Sigmoid colon (tissue), 7 donors: ENCODE results near the gene ARF5. TPM values are rescaled to one million over a fixed set of nuclear protein-coding genes. Genes with fewer than 3 reads are reported as not detected.

Source experiments
- DNase-seq: peaks from one replicate; pipeline ENCODE4 v3.0.0-alpha.2; 2019
- H3K27ac ChIP-seq, 4 donors: fragments of 200-600 bp; sonication (generic); one replicate each; pipeline ENCODE4 v1.5.1; 2016 to 2019; ENCODE audit warnings: mild to moderate bottlenecking in 1 of 4
- H3K27me3 ChIP-seq, 3 donors: fragments of 200-600 bp; sonication (generic); one replicate each; pipeline ENCODE4 v1.5.1; 2019; ENCODE audit warnings: mild to moderate bottlenecking in 1 of 3
- H3K36me3 ChIP-seq, 4 donors: fragments of 200-600 bp; sonication (generic); one replicate each; pipeline ENCODE4 v1.5.1; 2016 to 2019
- H3K4me1 ChIP-seq, 4 donors: fragments of 200-600 bp; sonication (generic); one replicate each; pipeline ENCODE4 v1.5.1; 2017 to 2019
- H3K4me3 ChIP-seq, 4 donors: fragments of 200-600 bp; sonication (generic); one replicate each; pipeline ENCODE4 v1.5.1; 2017 to 2019; ENCODE audit warnings: mild to moderate bottlenecking in 2 of 4, moderate library complexity in 1 of 4
- H3K9me3 ChIP-seq, 4 donors: fragments of 200-600 bp in 3 of 4; sonication (generic) in 3 of 4; one replicate each; pipeline versions ENCODE4 v1.5.1 to v1.6.1; 2013 to 2019
- EP300 ChIP-seq, 4 donors: sonication (generic); formaldehyde crosslinking; IDR thresholded peaks; one replicate each; pipeline ENCODE4 v1.6.1; 2017; ENCODE audit warnings: antibody characterized with exemption in 4 of 4
- POLR2A ChIP-seq, 2 donors: fragments of 450-650 bp; IDR thresholded peaks; one replicate each; pipeline ENCODE4 v1.6.1; 2016; ENCODE audit warnings: antibody characterized with exemption in 2 of 2, mild to moderate bottlenecking in 2 of 2, moderate library complexity in 2 of 2
- POLR2AphosphoS5 ChIP-seq, 4 donors: sonication (generic); formaldehyde crosslinking; IDR thresholded peaks; one replicate each; pipeline ENCODE4 v1.6.1; 2017; ENCODE audit warnings: antibody characterized with exemption in 4 of 4
- WGBS, 2 donors: extraction: QIAGEN DNeasy Blood & Tissue Kit; methylation state at CpG; one replicate each; pipeline ENCODE4 v1.1.7; 2013; 5-methylcytosine and 5-hydroxymethylcytosine counted together
- intact Hi-C: fragments of 100-400 bp; cut with DNase I; formaldehyde crosslinking; loops from one replicate; pipeline ENCODE4 v1.15.1; 2023
- polyA plus RNA-seq, 3 donors: library from polyadenylated mRNA; stranded (reverse); fragments of 200-250 nt; gene quantifications; one replicate each; pipeline ENCODE4 v1.2.3, GENCODE V29; 2013
- total RNA-seq, 4 donors: library from RNA; depleted of rRNA; stranded (reverse); fragments of >200 nt; gene quantifications; one replicate each; pipeline ENCODE4 v1.1.0, GENCODE V29; 2016
- TF ChIP-seq, protein P1 (sequence below), 4 experiments: fragments of 450-650 bp in 3 of 4; fragments of 200-600 bp in 1 of 4; IDR thresholded peaks; one replicate each; pipeline ENCODE4 v1.5.1; 2016 to 2019; ENCODE audit warnings: antibody characterized with exemption in 4 of 4, mild to moderate bottlenecking in 3 of 4, moderate library complexity in 2 of 4
- donor health status: healthy with polysubstance abuse.
- donor health status: Bipolar disorder and iron deficiency.
- donor health status: healthy.

Gene ARF5
- total and polyA plus RNA-seq, 7 donors: 86.4 to 282 (median 156) TPM

DNA sequence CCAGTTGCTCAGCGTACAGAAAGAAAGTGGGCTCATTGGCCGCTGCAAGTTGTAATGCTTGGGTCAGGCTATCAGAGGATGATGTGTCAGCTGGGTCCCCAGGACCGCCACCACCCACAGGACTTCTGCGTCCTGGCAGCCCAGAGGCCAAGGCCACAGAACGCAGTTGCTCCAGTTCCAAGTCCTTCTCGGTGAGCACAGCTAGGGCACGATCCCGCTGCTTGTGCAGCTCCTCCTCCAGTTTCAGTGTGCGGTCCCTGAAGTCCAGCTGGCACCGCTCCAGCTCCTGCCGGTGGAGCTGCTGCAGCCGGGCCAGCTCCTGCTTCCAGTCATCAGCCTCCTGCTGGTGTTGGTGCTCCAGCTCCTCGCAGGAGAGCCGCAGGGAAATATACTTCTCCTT is 5.8 kb upstream of the ARF5 start:
- no peaks in the 10 kb centered on the region for H3K27me3 ChIP-seq
- H3K9me3 ChIP-seq: no peaks in the 10 kb centered on the region
- no peak overlapping the region for H3K27ac ChIP-seq
- TF ChIP-seq POLR2AphosphoS5 (IDR thresholded peaks at IDR 0.05) (no peak), EP300 (IDR thresholded peaks at IDR 0.05) (no peak), POLR2A (IDR thresholded peaks at IDR 0.05) (no peak)
- TF ChIP-seq, protein P1, sequence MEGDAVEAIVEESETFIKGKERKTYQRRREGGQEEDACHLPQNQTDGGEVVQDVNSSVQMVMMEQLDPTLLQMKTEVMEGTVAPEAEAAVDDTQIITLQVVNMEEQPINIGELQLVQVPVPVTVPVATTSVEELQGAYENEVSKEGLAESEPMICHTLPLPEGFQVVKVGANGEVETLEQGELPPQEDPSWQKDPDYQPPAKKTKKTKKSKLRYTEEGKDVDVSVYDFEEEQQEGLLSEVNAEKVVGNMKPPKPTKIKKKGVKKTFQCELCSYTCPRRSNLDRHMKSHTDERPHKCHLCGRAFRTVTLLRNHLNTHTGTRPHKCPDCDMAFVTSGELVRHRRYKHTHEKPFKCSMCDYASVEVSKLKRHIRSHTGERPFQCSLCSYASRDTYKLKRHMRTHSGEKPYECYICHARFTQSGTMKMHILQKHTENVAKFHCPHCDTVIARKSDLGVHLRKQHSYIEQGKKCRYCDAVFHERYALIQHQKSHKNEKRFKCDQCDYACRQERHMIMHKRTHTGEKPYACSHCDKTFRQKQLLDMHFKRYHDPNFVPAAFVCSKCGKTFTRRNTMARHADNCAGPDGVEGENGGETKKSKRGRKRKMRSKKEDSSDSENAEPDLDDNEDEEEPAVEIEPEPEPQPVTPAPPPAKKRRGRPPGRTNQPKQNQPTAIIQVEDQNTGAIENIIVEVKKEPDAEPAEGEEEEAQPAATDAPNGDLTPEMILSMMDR (IDR thresholded peaks at IDR 0.05): no peak
- DNase-seq: peak; percentile 86
- intact Hi-C loops: loop anchor here (10.0 kb wide), 1 partner anchor 452 kb away; the partner anchor contains the start of gene LRRC4
- H3K36me3 ChIP-seq: peaks cover 12 to 35% (median 25%) of the 10 kb centered on the region in 4 donors
- no peak overlapping the region for H3K4me3 ChIP-seq
- 88 to 90% methylated on average over 14 of the region's 14 CpGs for WGBS, 2 donors
- H3K4me1 ChIP-seq: peaks cover 0 to 75% (median 68%) of the 10 kb centered on the region in 4 donors

DNA sequence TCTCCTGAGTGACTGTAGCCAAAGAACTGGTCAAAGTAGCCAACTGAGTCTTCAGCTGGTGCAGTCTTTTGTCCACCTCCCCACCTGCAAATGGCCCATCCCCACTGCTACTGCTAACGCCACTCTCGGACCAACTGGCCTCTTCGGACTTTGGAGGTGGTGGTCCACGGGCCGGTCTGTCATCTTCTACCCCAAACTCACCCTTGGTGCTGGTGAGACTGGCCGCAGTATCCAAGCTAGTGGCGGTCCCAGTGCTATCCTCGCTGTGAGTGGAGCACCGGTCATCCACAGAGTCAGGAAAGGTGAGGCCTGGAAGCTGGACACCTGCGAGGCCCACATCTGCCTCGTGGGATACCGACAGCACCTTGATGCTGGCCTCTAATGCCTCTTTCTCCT is 3.6 kb upstream of the ARF5 start:
- H3K4me3 ChIP-seq: peak overlapping the region; percentile 83 to 91 (median 85)
- TF ChIP-seq POLR2AphosphoS5 (IDR thresholded peaks at IDR 0.05) (no peak), POLR2A (IDR thresholded peaks at IDR 0.05) (no peak), EP300 (IDR thresholded peaks at IDR 0.05) (no peak)
- TF ChIP-seq, protein P1 (IDR thresholded peaks at IDR 0.05): no peak
- intact Hi-C loops: loop anchor here (2.0 to 10.0 kb wide), 4 partner anchors 192 to 823 kb away; partner anchors contain the start of genes IMPDH1, LRRC4 and ZNF800
- DNase-seq: no peak
- WGBS, 2 donors: 21 to 35% methylated on average over 12 of the region's 12 CpGs
- no peaks in the 10 kb centered on the region for H3K27me3 ChIP-seq
- H3K36me3 ChIP-seq: peaks cover 12 to 35% (median 25%) of the 10 kb centered on the region in 4 donors
- H3K9me3 ChIP-seq: no peaks in the 10 kb centered on the region
- H3K4me1 ChIP-seq: peaks cover 0 to 72% (median 67%) of the 10 kb centered on the region in 4 donors
- peak overlapping the region; percentile 88 to 96 (median 92) for H3K27ac ChIP-seq

DNA sequence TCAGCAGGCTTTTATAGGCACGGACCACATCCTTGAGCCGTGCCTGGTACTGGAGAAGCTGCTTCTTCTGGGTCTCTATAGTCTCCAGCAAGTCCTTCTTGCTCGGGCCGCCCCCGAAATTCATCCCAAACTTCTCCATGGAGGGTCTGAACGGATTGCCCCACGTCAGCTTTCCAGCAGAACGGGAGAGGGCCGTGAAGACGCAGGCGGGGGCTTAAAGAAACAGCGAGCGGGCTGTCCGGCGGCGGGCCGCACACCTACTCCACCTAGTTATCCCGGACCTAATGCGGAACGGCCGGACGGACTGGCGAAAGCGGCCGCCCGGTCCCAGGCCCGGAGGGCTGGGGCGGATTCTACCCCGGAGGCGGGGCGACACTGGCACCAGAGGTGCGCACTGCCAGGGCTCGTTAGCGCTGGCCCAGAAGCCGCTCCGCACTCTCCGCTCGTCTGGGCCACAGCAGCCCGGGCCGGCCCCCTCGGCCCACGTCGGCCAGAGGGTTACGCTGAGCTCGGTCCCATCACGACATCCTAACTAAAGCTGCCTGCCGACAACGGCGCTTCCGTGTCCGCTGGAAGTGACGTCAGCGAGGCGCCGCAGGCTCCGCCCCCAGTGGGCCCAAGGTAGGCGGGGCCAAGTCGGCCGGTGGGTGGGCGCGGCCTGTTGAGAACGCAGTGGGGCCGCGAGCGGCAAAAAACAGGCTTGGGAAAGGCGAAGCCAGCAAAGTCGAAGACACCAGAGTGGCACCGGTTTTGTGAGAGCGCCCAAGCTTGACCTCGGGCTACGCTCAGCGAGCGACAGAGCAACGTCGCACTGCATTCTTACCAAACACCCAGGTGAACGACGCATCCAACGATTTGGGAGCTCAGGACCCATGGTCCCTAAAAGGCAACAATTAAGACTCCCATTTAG is 2.9 kb upstream of the ARF5 start, which contains the start of gene GCC1:
Gene GCC1 (minus strand): TSS at position 553 of the 910 bp plus-strand sequence. CDS start 414 bp downstream, at position 139.
- 2 to 4% methylated on average over 78 of the region's 78 CpGs for WGBS, 2 donors
- H3K27ac ChIP-seq: peak within 1 kb of the TSS; percentile 88 to 96 (median 92)
- peak within 1 kb of the TSS; percentile 83 to 91 (median 85) for H3K4me3 ChIP-seq
- TF ChIP-seq POLR2A (IDR thresholded peaks at IDR 0.05) (peak; percentile 81 to 82), POLR2AphosphoS5 (IDR thresholded peaks at IDR 0.05) (peak; percentile 95 to 97 (median 96)), EP300 (IDR thresholded peaks at IDR 0.05) (peak in 1 of 4 donors; percentile 28)
- TF ChIP-seq, protein P1 (IDR thresholded peaks at IDR 0.05): no peak
- peak; percentile 96 for DNase-seq
- no peaks in the 10 kb centered on the region for H3K9me3 ChIP-seq
- intact Hi-C loops: loop anchor here (2.0 to 10.0 kb wide), 4 partner anchors 192 to 822 kb away; partner anchors contain the start of genes IMPDH1, LRRC4 and ZNF800
- peaks cover 0 to 76% (median 67%) of the 10 kb centered on the region in 4 donors for H3K4me1 ChIP-seq
- peaks cover 12 to 35% (median 23%) of the 10 kb centered on the region in 4 donors for H3K36me3 ChIP-seq
- H3K27me3 ChIP-seq: no peaks in the 10 kb centered on the region

DNA sequence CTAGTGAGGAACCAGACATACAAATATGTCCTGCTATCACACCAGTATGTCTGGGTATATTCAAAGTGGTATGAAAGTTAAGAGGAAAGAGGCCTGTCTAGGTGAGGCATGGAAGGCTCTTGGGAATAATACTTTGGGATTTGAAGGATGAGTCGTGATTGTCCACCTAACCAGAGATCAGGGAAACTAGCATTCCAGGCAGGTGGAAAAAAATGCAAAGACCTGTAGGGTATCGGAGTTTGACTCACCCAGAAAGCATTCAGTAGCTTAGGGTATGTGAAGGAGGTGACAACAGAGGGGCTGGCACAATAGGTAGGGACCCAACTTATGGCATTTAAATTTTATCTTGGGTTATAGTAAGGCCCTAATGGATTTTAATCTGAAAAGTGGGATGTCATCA is 1.9 kb upstream of the ARF5 start:
- peaks cover 0 to 66% (median 58%) of the 10 kb centered on the region in 4 donors for H3K4me1 ChIP-seq
- H3K36me3 ChIP-seq: peaks cover 21 to 35% (median 26%) of the 10 kb centered on the region in 4 donors
- H3K4me3 ChIP-seq: no peak overlapping the region
- DNase-seq: no peak
- TF ChIP-seq EP300 (IDR thresholded peaks at IDR 0.05): no peak
- TF ChIP-seq POLR2AphosphoS5 (IDR thresholded peaks at IDR 0.05): no peak
- WGBS, 2 donors: 90 to 92% methylated on average over 2 of the region's 2 CpGs
- intact Hi-C loops: loop anchor here (5.0 to 10.0 kb wide), 3 partner anchors 371 to 821 kb away; partner anchors contain the start of genes IMPDH1 and LRRC4
- no peaks in the 10 kb centered on the region for H3K9me3 ChIP-seq
- peak overlapping the region; percentile 88 to 96 (median 92) for H3K27ac ChIP-seq
- H3K27me3 ChIP-seq: no peaks in the 10 kb centered on the region

DNA sequence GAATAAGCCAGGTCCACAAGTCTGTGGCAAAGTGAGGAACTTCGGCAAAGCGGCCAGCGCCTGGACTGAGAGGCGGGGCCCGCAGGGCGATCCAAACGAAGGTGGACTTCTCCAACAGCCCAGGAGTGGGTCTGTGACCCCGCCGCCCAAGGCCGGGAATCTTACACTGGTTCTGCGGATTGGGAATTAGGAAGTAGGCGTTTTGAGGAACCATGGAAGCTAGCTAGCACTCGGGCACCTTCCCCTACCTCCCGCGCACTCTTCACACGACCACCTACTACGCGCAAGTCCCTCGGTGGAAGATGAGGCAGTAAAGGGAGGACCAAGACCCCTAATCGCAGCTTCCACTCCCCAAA is 570 bp upstream of the ARF5 start:
- H3K4me3 ChIP-seq: peak overlapping the region; percentile 46 to 97 (median 87)
- no peak for TF ChIP-seq EP300 (IDR thresholded peaks at IDR 0.05)
- no peak for TF ChIP-seq POLR2A (IDR thresholded peaks at IDR 0.05)
- TF ChIP-seq POLR2AphosphoS5 (IDR thresholded peaks at IDR 0.05): no peak
- TF ChIP-seq, protein P1 (IDR thresholded peaks at IDR 0.05): no peak
- H3K4me1 ChIP-seq: peaks cover 0 to 53% (median 46%) of the 10 kb centered on the region in 4 donors
- no peak for DNase-seq
- 60 to 68% methylated on average over 20 of the region's 20 CpGs for WGBS, 2 donors
- peaks cover 12 to 31% (median 18%) of the 10 kb centered on the region in 4 donors for H3K36me3 ChIP-seq
- no peaks in the 10 kb centered on the region for H3K27me3 ChIP-seq
- intact Hi-C loops: loop anchor here (1.0 to 10.0 kb wide), 4 partner anchors 65 to 820 kb away; partner anchors contain the start of genes IMPDH1, LRRC4 and SND1
- peak overlapping the region; percentile 89 to 95 (median 93) for H3K27ac ChIP-seq
- no peaks in the 10 kb centered on the region for H3K9me3 ChIP-seq
